Endodermal cell (in vitro differentiated cells): ENCODE results near the gene RNF175. TPM values are rescaled to one million over a fixed set of nuclear protein-coding genes. Genes with fewer than 3 reads are reported as not detected.

Experiments
- DNase-seq: peaks from one replicate; pipeline ENCODE4 v3.0.0-alpha.2; 2017
- H3K27ac ChIP-seq: 2 replicates; pipeline ENCODE4 v1.5.1; 2013; ENCODE audit warnings: mild to moderate bottlenecking, low read depth, low read length, moderate library complexity
- H3K27me3 ChIP-seq: 2 replicates; pipeline ENCODE4 v1.6.1; 2013; ENCODE audit warnings: mild to moderate bottlenecking, low read length, moderate library complexity; ENCODE audit not compliant: insufficient read depth, control insufficient read depth, poor library complexity, severe bottlenecking
- H3K36me3 ChIP-seq: 2 replicates; pipeline ENCODE4 v1.7.0; 2013; ENCODE audit warnings: mild to moderate bottlenecking, low read length, moderate library complexity; ENCODE audit not compliant: control insufficient read depth, insufficient read depth
- H3K4me1 ChIP-seq: one replicate; pipeline ENCODE4 v1.7.0; 2013; ENCODE audit warnings: low read length; ENCODE audit not compliant: control insufficient read depth, insufficient read depth
- H3K4me3 ChIP-seq: 2 replicates; pipeline ENCODE4 v1.5.1; 2013; ENCODE audit warnings: mild to moderate bottlenecking, low read length, moderate library complexity
- H3K9ac ChIP-seq: 2 replicates; pipeline ENCODE4 v1.6.1; 2013; ENCODE audit warnings: mild to moderate bottlenecking, low read length, moderate library complexity; ENCODE audit not compliant: poor library complexity, severe bottlenecking; ENCODE audit errors: extremely low read depth
- H3K9me3 ChIP-seq: 2 replicates; pipeline ENCODE4 v1.6.1; 2013; ENCODE audit warnings: mild to moderate bottlenecking, low read length, moderate library complexity; ENCODE audit not compliant: control insufficient read depth
- H3K27ac Mint-ChIP-seq: 2 replicates; pipeline ENCODE4 v1.8.0; 2020; ENCODE audit warnings: mixed read lengths
- H3K27me3 Mint-ChIP-seq: 2 replicates; pipeline ENCODE4 v1.8.0; 2021; ENCODE audit warnings: mild to moderate bottlenecking, mixed read lengths; ENCODE audit not compliant: insufficient read depth
- H3K36me3 Mint-ChIP-seq: 2 replicates; pipeline ENCODE4 v1.8.0; 2020; ENCODE audit warnings: low read depth, mixed read lengths
- H3K4me1 Mint-ChIP-seq: 2 replicates; pipeline ENCODE4 v1.8.0; 2020; ENCODE audit warnings: mixed read lengths
- H3K4me3 Mint-ChIP-seq: 2 replicates; pipeline ENCODE4 v1.8.0; 2020; ENCODE audit warnings: mild to moderate bottlenecking, moderate library complexity, mixed read lengths
- H3K9me3 Mint-ChIP-seq: 2 replicates; pipeline ENCODE4 v1.8.0; 2020; ENCODE audit warnings: mild to moderate bottlenecking, mixed read lengths
- CTCF ChIP-seq: fragments of 200-600 bp; sonication (generic); conservative IDR thresholded peaks from 2 replicates; pipeline ENCODE4 v1.5.0; 2021; ENCODE audit warnings: antibody characterized with exemption, mild to moderate bottlenecking
- WGBS, 2 experiments: methylation state at CpG; one replicate each; pipeline versions ENCODE4 v1.1.5 to v1.1.7; 2013; ENCODE audit warnings: missing lambda C conversion rate in 2 of 2, mixed read lengths in 1 of 2; ENCODE audit not compliant: insufficient coverage in 1 of 2, insufficient read length in 1 of 2; 5-methylcytosine and 5-hydroxymethylcytosine counted together
- total RNA-seq, 2 donors: library from RNA; stranded (reverse); fragmentation: NEBNext Ultra II Directional in 1 of 2; extraction: Animal tissue kit (Norgen Biotek cat#: 25700) in 1 of 2; gene quantifications; 2 replicates in 1 of 2; 3 replicates in 1 of 2; pipeline ENCODE4 v1.2.1, GENCODE V29; 2021

Gene RNF175
- total RNA-seq, 2 donors from 2014 or later: 1.7 to 4.2 TPM

DNA sequence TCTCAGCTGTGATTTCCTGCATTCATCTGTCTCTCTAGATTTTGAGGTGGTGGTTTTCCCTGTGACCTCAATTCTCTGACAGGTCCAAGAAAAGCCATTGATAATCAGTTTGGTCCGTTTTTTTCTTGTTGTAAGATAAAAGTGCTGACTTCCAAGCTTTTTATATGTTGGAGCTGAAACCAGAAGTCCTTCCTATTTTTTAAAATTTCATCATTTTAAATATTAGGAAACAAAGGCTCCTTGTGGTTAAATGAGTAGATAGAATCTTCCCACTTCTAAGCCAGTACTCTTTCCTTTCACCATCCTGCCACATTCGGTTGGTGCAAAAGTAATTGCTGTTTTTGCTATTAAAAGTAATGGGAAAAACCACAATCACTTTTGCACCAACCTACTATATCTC is 18.3 kb downstream of the RNF175 start:
- Mint-ChIP-seq H3K9me3 (peaks cover 10% of the 10 kb centered on the region), H3K27me3 (no peaks in the 10 kb centered on the region), H3K36me3 (no peaks in the 10 kb centered on the region), H3K27ac (no peak overlapping the region), H3K4me1 (no peaks in the 10 kb centered on the region), H3K4me3 (no peak overlapping the region)
- no peaks in the 10 kb centered on the region for H3K36me3 ChIP-seq
- no peak overlapping the region for H3K9ac ChIP-seq
- no peaks in the 10 kb centered on the region for H3K27me3 ChIP-seq
- peaks cover 9% of the 10 kb centered on the region for H3K9me3 ChIP-seq
- WGBS, 2 experiments: 93% methylated on average over 2 of the region's 2 CpGs; no CpG with 5 or more reads in 1 of the 2 experiments
- no peak overlapping the region for H3K27ac ChIP-seq
- no peaks in the 10 kb centered on the region for H3K4me1 ChIP-seq
- H3K4me3 ChIP-seq: no peak overlapping the region
- no peak for DNase-seq
- TF ChIP-seq CTCF: no peak

GRCh38 chr4:153735906-153736461 is 23.8 kb downstream of the RNF175 start:
- no peak for DNase-seq
- Mint-ChIP-seq H3K36me3 (no peaks in the 10 kb centered on the region), H3K27ac (no peak overlapping the region), H3K4me1 (no peaks in the 10 kb centered on the region), H3K9me3 (peaks cover 4% of the 10 kb centered on the region), H3K27me3 (no peaks in the 10 kb centered on the region), H3K4me3 (no peak overlapping the region)
- TF ChIP-seq CTCF: no peak
- H3K36me3 ChIP-seq: no peaks in the 10 kb centered on the region
- no peak overlapping the region for H3K4me3 ChIP-seq
- H3K27me3 ChIP-seq: no peaks in the 10 kb centered on the region
- no peak overlapping the region for H3K9ac ChIP-seq
- H3K27ac ChIP-seq: no peak overlapping the region
- no peaks in the 10 kb centered on the region for H3K4me1 ChIP-seq
- H3K9me3 ChIP-seq: peaks cover 8% of the 10 kb centered on the region

DNA sequence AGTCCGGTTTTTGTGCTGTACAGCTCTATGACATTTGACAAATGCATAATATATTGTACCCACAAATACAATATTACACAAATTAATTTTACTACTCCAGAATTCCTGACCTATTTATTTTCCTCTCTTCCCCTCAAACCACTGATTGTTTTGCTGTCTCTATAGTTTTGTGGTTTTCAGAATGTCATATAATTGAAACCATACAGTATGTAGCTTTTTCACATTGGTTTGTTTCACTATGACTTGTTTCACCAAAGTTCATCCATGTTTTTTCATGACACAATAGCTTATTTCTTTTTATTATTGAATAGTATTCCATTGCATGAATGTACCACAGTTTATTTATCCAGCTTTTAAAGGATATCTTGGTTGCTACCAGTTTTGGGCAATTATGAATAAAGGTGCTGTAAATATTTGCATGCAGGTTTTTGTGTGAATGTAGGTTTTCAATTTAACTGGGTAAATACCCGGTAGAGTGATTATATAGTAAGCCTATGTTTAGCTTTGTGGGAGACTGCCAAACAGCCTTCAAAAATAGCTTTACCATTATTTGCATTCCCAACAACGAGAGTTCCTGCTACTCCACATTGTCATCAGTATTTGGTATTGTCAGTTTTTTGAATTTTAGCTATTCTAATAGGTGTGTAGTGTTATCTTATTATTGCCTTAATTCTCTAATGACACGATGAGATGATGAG is 25.9 kb downstream of the RNF175 start:
- H3K27ac Mint-ChIP-seq: no peak overlapping the region
- H3K27ac ChIP-seq: no peak overlapping the region
- DNase-seq: no peak
- no peak overlapping the region for H3K4me3 Mint-ChIP-seq
- no peaks in the 10 kb centered on the region for H3K9me3 Mint-ChIP-seq
- H3K4me3 ChIP-seq: no peak overlapping the region
- no peaks in the 10 kb centered on the region for H3K4me1 ChIP-seq
- H3K36me3 Mint-ChIP-seq: no peaks in the 10 kb centered on the region
- TF ChIP-seq CTCF: no peak
- H3K36me3 ChIP-seq: no peaks in the 10 kb centered on the region
- no peaks in the 10 kb centered on the region for H3K9me3 ChIP-seq
- H3K27me3 ChIP-seq: no peaks in the 10 kb centered on the region
- H3K4me1 Mint-ChIP-seq: no peaks in the 10 kb centered on the region
- H3K27me3 Mint-ChIP-seq: no peaks in the 10 kb centered on the region
- 78% methylated on average over 4 of the region's 4 CpGs; no CpG with 5 or more reads in 1 of the 2 experiments for WGBS, 2 experiments
- H3K9ac ChIP-seq: no peak overlapping the region
